CD4-positive, CD25-positive, alpha-beta regulatory T cell (primary cell): Measurements from ENCODE around the gene KCNH8. TPM values are rescaled to one million over a fixed set of nuclear protein-coding genes. Genes with fewer than 3 reads are reported as not detected.

Source experiments
- ATAC-seq, 2 donors: fragments of 150-1000 bp; cut with Tn5 transposase; one replicate each; pipeline ENCODE4 v1.10.0; 2021; ENCODE audit warnings: low read depth in 2 of 2, moderate number of reproducible peaks in 2 of 2, moderate library complexity in 1 of 2
- DNase-seq, 3 donors: peaks; one replicate each; pipeline versions ENCODE4 v3.0.0 to v3.0.0-alpha.2; 2012 to 2022; ENCODE audit warnings: mixed read lengths in 1 of 3
- H3K27ac ChIP-seq: one replicate; pipeline ENCODE4 v1.7.0; 2013; ENCODE audit warnings: mild to moderate bottlenecking, low read length; ENCODE audit not compliant: insufficient read depth, poor library complexity, severe bottlenecking
- H3K27me3 ChIP-seq: one replicate; pipeline ENCODE4 v1.7.0; 2013; ENCODE audit warnings: low read length; ENCODE audit not compliant: control insufficient read depth, insufficient read depth
- H3K36me3 ChIP-seq: one replicate; pipeline ENCODE4 v1.7.0; 2013; ENCODE audit warnings: mild to moderate bottlenecking, low read length, moderate library complexity; ENCODE audit not compliant: control insufficient read depth, insufficient read depth
- H3K4me1 ChIP-seq: 2 replicates; pipeline ENCODE4 v1.7.0; 2013; ENCODE audit warnings: mild to moderate bottlenecking, low read length; ENCODE audit not compliant: insufficient read depth, control insufficient read depth, poor library complexity, severe bottlenecking
- H3K4me3 ChIP-seq: one replicate; pipeline ENCODE4 v1.7.0; 2013; ENCODE audit warnings: low read depth, mild to moderate bottlenecking, low read length, moderate library complexity
- H3K9me3 ChIP-seq, 2 experiments: 1 replicate in 1 of 2; 2 replicates in 1 of 2; pipeline ENCODE4 v1.7.0; 2013; ENCODE audit warnings: low read length in 2 of 2, mild to moderate bottlenecking in 1 of 2, moderate library complexity in 1 of 2; ENCODE audit not compliant: control insufficient read depth in 2 of 2
- H3K27ac Mint-ChIP-seq, 3 donors: one replicate each; pipeline ENCODE4 v1.8.0; 2020 to 2022; ENCODE audit warnings: mild to moderate bottlenecking in 3 of 3, mixed read lengths in 3 of 3, moderate library complexity in 2 of 3
- H3K27me3 Mint-ChIP-seq: one replicate; pipeline ENCODE4 v1.8.0; 2022; ENCODE audit warnings: mild to moderate bottlenecking, mixed read lengths
- H3K36me3 Mint-ChIP-seq: one replicate; pipeline ENCODE4 v1.8.0; 2020; ENCODE audit warnings: mixed read lengths
- H3K4me1 Mint-ChIP-seq, 4 donors: one replicate each; pipeline ENCODE4 v1.8.0; 2020 to 2022; ENCODE audit warnings: mixed read lengths in 4 of 4, mild to moderate bottlenecking in 1 of 4
- H3K4me3 Mint-ChIP-seq, 4 donors: one replicate each; pipeline ENCODE4 v1.8.0; 2020 to 2022; ENCODE audit warnings: mild to moderate bottlenecking in 4 of 4, mixed read lengths in 4 of 4, moderate library complexity in 3 of 4
- H3K9me3 Mint-ChIP-seq, 7 donors: one replicate each; pipeline ENCODE4 v1.8.0; 2020 to 2022; ENCODE audit warnings: mixed read lengths in 7 of 7, mild to moderate bottlenecking in 3 of 7, moderate library complexity in 2 of 7
- polyA plus RNA-seq, 4 donors: library from polyadenylated mRNA; unstranded; fragments of 300-500 nt; fragmentation: Illumina TruSeq; gene quantifications; one replicate each; pipeline ENCODE4 v1.2.3, GENCODE V29; 2021
- total RNA-seq: library from RNA; stranded (reverse); gene quantifications from one replicate; pipeline ENCODE4 v1.2.3, GENCODE V29; 2022

Gene KCNH8
- total and polyA plus RNA-seq, 5 donors from 2014 or later, result 0.17 TPM; not detected in 4

- no peaks in the 10 kb centered on the region for H3K27me3 Mint-ChIP-seq
These were observed 37.9 kb upstream of the KCNH8 start for GRCh38 chr3:19110335-19110895.

DNA sequence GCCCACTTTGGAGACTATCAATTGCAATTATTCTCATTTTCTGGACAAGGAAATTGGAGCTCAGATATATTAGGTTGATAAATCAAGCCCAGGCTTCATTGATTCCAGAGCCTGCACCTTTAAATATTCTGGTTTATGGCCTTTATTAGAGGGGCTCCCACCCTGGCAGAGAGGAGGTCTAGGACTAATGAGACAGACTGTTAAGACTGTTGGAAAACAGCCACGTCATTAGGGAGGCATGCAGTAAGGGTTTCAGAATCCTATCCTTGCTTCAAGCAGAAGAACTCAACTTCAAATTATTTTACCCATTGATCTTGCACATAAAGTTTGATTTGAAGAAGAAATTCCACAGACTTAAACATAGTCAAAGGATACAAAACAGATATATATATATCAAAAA lies 33.8 kb upstream of the KCNH8 start:
- Mint-ChIP-seq H3K36me3 (no peaks in the 10 kb centered on the region), H3K4me3 (no peak overlapping the region), H3K9me3 (peaks cover 2 to 9% (median 5%) of the 10 kb centered on the region in 7 donors), H3K4me1 (no peaks in the 10 kb centered on the region), H3K27ac (no peak overlapping the region), H3K27me3 (no peaks in the 10 kb centered on the region)
- no peak overlapping the region for H3K4me3 ChIP-seq
- DNase-seq, result no peak
- no peaks in the 10 kb centered on the region for H3K4me1 ChIP-seq
- no peaks in the 10 kb centered on the region for H3K27me3 ChIP-seq
- ATAC-seq, result no peak
- H3K27ac ChIP-seq, result no peak overlapping the region
- no peaks in the 10 kb centered on the region for H3K36me3 ChIP-seq
- no peaks in the 10 kb centered on the region for H3K9me3 ChIP-seq

More at GRCh38 chr3:19110335-19110895, 37.9 kb upstream of the KCNH8 start:
- DNase-seq (no peak), ATAC-seq (no peak)
- Histone ChIP-seq H3K4me1 (no peaks in the 10 kb centered on the region), H3K27me3 (no peaks in the 10 kb centered on the region), H3K4me3 (no peak overlapping the region), H3K36me3 (no peaks in the 10 kb centered on the region), H3K27ac (no peak overlapping the region), H3K9me3 (no peaks in the 10 kb centered on the region)
- Mint-ChIP-seq H3K4me3 (no peak overlapping the region), H3K27ac (no peak overlapping the region), H3K9me3 (peaks cover 0 to 13% (median 4%) of the 10 kb centered on the region in 7 donors), H3K36me3 (no peaks in the 10 kb centered on the region), H3K4me1 (no peaks in the 10 kb centered on the region)

- no peak overlapping the region for H3K27ac Mint-ChIP-seq
- Histone ChIP-seq H3K4me1 (no peaks in the 10 kb centered on the region), H3K27me3 (no peaks in the 10 kb centered on the region), H3K27ac (no peak overlapping the region), H3K9me3 (no peaks in the 10 kb centered on the region), H3K4me3 (no peak overlapping the region), H3K36me3 (no peaks in the 10 kb centered on the region)
- DNase-seq, result no peak
- no peaks in the 10 kb centered on the region for H3K27me3 Mint-ChIP-seq
- H3K4me3 Mint-ChIP-seq, result no peak overlapping the region
- no peak for ATAC-seq
- H3K9me3 Mint-ChIP-seq, result peaks cover 0 to 9% (median 3%) of the 10 kb centered on the region in 7 donors
- H3K36me3 Mint-ChIP-seq, result no peaks in the 10 kb centered on the region
- no peaks in the 10 kb centered on the region for H3K4me1 Mint-ChIP-seq
These were observed 32.1 kb upstream of the KCNH8 start for GRCh38 chr3:19116239-19116638.

DNA sequence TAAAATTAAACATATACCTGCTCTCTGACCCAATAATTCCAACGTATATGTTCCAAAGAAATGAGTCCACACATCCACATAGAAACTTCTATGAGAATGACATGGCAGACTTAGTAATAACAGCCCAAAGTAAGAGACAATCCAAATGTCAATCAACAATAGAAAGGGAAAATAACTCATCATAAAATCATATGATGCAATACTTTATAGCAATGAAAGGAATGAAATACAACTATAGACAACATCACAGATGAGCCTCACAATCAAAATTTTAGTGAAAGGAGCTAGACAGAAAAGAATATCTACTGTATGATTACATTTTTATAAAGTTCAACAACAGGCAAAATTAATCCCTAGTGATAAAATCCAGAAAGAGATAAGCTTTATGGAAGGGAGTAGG lies 23.6 kb upstream of the KCNH8 start:
- Histone ChIP-seq H3K9me3 (no peaks in the 10 kb centered on the region), H3K27me3 (no peaks in the 10 kb centered on the region), H3K4me1 (no peaks in the 10 kb centered on the region), H3K27ac (no peak overlapping the region), H3K4me3 (no peak overlapping the region), H3K36me3 (no peaks in the 10 kb centered on the region)
- Mint-ChIP-seq H3K4me3 (no peak overlapping the region), H3K9me3 (peaks cover 0 to 7% (median 0%) of the 10 kb centered on the region in 7 donors), H3K27me3 (no peaks in the 10 kb centered on the region), H3K27ac (no peak overlapping the region), H3K4me1 (no peaks in the 10 kb centered on the region), H3K36me3 (no peaks in the 10 kb centered on the region)
- ATAC-seq (no peak), DNase-seq (no peak)

GRCh38 chr3:19139863-19140262 lies 8.4 kb upstream of the KCNH8 start:
- ATAC-seq, result no peak

DNA sequence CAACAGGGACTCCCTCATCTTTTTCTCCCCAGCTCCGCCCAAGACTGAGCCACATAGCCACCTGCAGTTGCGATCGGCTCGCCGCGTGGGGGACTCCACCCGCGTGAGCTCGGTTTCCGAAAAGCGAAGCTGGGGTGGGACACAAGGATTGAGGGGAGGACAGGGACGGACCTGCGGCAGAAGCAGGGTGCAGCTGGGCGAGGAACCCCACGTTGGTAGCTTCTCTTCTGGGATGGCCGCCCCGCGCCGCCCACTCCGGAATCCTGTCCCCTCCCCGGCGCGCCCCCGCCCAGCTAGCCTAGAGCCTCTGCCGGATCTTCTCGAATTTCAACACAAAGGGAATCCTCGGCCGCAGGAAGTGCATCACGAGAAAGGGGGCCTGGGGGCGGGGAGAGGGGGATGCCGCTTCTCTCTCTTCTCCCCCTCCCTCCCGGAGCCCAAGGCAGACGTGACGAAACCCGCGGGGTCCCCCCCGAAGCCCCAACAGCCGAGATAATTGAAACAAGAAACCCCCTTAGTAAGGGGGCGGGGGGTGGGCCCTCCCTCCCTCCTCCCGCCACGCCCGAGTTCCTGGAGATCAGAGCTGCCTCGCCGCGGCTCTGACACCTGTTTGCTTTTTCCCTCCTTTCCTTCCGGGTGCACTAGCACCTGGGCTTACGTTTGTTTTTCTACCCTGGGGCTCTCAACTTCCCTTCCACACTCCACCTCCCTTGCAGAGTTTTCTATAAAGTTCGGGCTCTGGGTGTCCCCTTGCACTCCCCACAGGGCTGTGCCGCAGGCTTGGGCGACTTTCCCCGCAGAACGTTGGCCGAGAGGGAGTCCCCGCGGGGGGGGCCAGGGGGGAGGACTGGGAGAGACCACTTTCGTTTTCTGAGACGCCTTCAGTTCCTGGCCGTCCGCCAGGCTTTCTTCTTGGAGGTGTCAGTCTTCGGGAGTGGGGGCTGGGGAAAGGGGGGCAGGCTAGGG lies 1.3 kb upstream of the KCNH8 start:
- H3K4me3 Mint-ChIP-seq, result peak overlapping the region; percentile 86 to 92 (median 90)
- no peaks in the 10 kb centered on the region for H3K36me3 ChIP-seq
- DNase-seq (peak; percentile 37 to 57 (median 50)), ATAC-seq (peak; percentile 54 to 64)
- H3K27ac Mint-ChIP-seq, result peak overlapping the region; percentile 77 to 84 (median 78)
- H3K27me3 Mint-ChIP-seq, result peaks cover 39% of the 10 kb centered on the region
- H3K27me3 ChIP-seq, result peaks cover 17% of the 10 kb centered on the region
- peak overlapping the region; percentile 66 for H3K4me3 ChIP-seq
- no peak overlapping the region for H3K27ac ChIP-seq
- peaks cover 2 to 7% of the 10 kb centered on the region in 2 experiments for H3K9me3 ChIP-seq
- H3K9me3 Mint-ChIP-seq, result peaks cover 0 to 15% (median 6%) of the 10 kb centered on the region in 7 donors
- H3K36me3 Mint-ChIP-seq, result no peaks in the 10 kb centered on the region
- peaks cover 24% of the 10 kb centered on the region for H3K4me1 ChIP-seq
- peaks cover 4 to 25% (median 17%) of the 10 kb centered on the region in 4 donors for H3K4me1 Mint-ChIP-seq

More at GRCh38 chr3:19139863-19140262, 8.4 kb upstream of the KCNH8 start:
- Histone ChIP-seq H3K9me3 (peaks cover 0 to 5% of the 10 kb centered on the region in 2 experiments), H3K27ac (no peak overlapping the region), H3K27me3 (no peaks in the 10 kb centered on the region), H3K4me1 (no peaks in the 10 kb centered on the region), H3K36me3 (no peaks in the 10 kb centered on the region), H3K4me3 (no peak overlapping the region)
- Mint-ChIP-seq H3K27me3 (peaks cover 10% of the 10 kb centered on the region), H3K4me3 (no peak overlapping the region), H3K4me1 (no peaks in the 10 kb centered on the region), H3K27ac (no peak overlapping the region), H3K9me3 (peaks cover 0 to 5% (median 3%) of the 10 kb centered on the region in 7 donors), H3K36me3 (no peaks in the 10 kb centered on the region)
- DNase-seq, result no peak

DNA sequence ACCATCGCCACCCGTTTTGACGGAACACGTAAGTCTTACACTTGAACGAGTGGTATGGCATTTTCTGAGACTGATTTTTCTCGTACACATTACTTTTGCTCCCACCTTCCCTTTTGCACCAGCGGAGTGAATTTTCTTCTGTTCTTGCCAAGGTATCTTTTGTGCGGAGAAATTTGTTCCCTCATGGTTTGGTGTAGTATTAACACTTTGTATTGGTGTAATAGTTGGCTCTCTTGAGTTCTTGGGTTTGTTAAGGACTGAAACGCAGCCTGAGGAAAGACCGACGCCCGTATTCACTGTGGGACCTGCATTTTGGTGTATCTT lies 420 bp downstream of the KCNH8 start:
- Histone ChIP-seq H3K36me3 (no peaks in the 10 kb centered on the region), H3K27ac (no peak overlapping the region), H3K9me3 (peaks cover 2 to 7% of the 10 kb centered on the region in 2 experiments), H3K4me3 (peak overlapping the region; percentile 38), H3K27me3 (peaks cover 17% of the 10 kb centered on the region), H3K4me1 (peaks cover 24% of the 10 kb centered on the region)
- Mint-ChIP-seq H3K36me3 (no peaks in the 10 kb centered on the region), H3K4me3 (peak overlapping the region; percentile 63 to 89 (median 84)), H3K27me3 (peaks cover 29% of the 10 kb centered on the region), H3K4me1 (peaks cover 4 to 25% (median 17%) of the 10 kb centered on the region in 4 donors), H3K27ac (peak overlapping the region in 2 of 3 donors; percentile 59 to 97), H3K9me3 (peaks cover 0 to 15% (median 4%) of the 10 kb centered on the region in 7 donors)
- no peak for ATAC-seq
- DNase-seq, result no peak
